HG03520 (cell line): Measurements from ENCODE around the gene SH2D2A.

Experiments used
- ATAC-seq: cut with Tn5 transposase; IDR thresholded peaks from one replicate; pipeline ENCODE4 v1.9.1; 2021; ENCODE audit warnings: mild to moderate bottlenecking, moderate library complexity; ENCODE audit not compliant: unreplicated experiment

Gene SH2D2A

DNA sequence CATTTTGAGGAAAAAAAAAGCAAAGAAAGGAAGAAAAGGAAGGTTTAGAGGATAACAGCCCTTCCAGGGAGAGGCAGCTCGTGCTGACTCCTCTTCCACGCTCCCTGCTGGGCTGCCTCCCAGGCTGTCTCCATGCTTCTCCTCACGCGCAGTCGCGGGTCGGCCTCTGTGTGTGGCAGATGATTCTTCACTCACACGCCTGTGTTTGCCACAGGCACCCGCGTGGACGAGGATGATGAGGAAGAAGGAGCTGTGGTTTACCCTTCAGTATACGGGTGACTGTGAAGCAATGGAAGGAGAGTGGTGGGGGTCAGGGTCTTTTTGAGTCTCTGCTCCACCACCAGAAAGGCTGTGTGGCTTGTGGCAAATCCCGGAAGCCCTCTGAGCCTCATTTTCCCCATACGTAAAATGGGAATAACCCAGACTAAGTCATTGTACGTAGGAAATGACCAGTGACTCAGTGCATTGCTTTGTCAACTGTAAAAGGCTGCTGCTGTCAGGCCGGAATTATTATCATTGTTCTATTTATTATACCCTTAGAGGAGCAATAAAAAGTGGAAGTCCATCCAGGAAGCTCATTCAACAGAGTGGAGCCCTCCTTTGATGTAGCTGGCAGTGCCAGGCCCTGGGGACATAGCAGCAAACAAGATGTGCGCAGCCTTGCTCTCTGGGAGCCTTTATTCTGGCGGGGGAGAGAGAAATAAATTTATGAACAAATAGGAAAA, 11.9 kb upstream of the SH2D2A start:
- no peak for ATAC-seq

DNA sequence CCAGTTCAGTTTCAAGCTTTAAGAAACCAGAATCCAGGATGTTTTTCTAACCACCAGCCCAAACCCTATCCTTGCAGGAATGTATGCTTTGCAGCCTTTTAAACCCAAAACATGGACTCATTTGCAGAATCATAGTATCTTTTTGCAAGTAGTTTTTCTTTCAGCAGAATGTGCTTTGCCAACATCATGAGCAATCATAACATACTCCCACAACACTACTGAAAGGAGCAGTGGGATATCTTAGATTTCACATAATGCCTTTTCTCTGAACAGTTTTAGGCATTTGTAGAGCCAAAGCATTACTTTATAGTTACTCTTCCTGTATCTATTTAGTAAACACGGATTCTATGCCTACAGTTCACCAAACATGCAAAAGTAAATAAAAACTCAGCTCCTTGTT, 10.0 kb upstream of the SH2D2A start:
- no peak for ATAC-seq

DNA sequence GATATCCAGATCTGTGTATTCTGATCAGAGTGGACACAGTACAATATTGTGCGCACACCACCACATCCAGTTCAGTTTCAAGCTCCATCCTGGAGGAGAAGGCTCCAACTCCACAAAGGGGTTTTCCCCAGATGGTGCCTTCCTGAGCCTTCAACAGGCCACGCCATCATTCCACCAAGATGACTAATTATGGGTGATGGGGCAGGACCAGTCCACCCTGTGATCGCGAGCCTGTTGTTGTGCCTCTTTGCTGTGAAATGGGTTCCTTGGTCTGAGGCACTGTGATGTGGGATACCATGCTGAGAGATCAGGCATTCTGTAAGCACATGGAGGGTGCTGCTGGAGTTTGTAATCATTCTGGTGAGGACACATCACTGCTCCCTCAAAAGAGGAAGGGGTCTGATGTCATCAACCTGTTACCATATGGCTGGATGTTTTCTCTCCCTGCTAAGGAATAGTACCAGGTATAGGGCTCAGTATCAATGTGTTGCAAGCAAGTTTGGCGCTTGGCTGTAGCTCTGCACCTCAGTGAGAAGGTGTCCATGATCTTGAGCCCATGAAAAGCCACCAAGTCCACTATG, 6.7 kb upstream of the SH2D2A start:
- no peak for ATAC-seq

DNA sequence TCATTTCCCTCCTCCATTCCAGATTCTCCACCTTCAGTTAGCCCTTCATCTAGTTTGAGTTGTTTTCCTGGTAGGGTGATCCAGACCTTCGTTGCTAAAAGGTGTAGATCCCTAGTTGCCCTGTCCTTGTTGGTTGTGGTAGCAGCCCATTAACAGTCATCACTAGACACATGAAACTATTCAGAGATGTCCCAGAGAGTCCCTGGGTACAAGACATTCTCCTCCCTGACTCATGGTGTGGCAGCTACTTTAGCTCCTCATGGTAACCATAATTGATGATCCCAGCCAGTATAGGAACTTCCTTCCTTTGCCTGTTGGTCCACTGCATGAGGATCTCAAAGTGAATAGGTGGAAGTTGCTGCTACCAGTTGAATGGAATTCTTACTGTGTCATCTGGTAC, 6.0 kb upstream of the SH2D2A start:
- ATAC-seq: no peak

- ATAC-seq: no peak
Observed at GRCh38 chr1:156821801-156822200, 5.2 kb upstream of the SH2D2A start.

GRCh38 chr1:156815961-156816422, 656 bp downstream of the SH2D2A start:
- ATAC-seq: no peak

DNA sequence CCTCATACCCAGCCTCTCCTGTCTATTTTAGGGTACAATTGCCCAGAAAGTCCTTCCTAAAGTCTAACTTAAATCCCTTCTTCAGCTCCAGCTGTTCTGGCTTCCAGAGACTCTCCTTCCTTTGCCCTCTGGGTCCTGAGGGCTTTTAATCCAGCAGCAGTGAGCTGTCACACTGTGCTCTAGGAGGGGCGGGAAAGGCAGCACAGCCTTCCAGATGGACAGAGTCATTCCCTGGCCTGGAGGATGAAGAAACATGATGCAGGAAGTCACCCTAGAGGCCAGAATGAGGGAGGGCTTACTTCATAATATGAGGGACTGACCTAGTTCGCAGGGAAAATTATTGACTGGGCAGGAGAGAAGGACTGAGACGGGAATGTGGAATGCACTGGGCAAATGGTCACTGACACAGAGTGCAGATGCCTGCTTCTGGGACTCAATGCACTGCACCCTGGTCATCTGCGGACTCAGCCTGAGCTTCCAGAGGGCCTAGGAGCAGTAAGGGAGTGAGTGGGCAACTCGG, 1.3 kb downstream of the SH2D2A start:
- no peak for ATAC-seq

- ATAC-seq: no peak
Observed at GRCh38 chr1:156814571-156815260, 1.9 kb downstream of the SH2D2A start.

- no peak for ATAC-seq
Observed at GRCh38 chr1:156813750-156814570, 2.7 kb downstream of the SH2D2A start.

DNA sequence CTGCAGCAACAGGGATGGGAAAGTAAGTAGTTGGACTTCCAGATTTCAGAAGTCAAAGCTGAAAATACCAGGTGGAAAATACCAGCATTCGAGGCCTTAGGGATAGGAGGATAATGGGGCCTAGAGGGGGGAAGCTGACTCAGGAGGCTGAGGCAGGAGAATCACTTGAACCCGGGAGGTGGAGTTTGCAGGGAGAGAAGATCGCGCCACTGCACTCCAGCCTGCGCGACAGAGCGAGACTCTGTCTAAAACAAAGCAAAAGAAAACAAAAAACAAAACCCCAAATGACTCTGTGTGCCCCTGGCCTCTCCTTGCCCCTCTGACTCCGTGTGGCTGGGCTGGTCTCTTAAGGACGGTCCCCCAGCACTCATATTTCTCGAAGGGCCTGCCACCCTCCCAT, 3.4 kb downstream of the SH2D2A start:
- ATAC-seq: no peak

DNA sequence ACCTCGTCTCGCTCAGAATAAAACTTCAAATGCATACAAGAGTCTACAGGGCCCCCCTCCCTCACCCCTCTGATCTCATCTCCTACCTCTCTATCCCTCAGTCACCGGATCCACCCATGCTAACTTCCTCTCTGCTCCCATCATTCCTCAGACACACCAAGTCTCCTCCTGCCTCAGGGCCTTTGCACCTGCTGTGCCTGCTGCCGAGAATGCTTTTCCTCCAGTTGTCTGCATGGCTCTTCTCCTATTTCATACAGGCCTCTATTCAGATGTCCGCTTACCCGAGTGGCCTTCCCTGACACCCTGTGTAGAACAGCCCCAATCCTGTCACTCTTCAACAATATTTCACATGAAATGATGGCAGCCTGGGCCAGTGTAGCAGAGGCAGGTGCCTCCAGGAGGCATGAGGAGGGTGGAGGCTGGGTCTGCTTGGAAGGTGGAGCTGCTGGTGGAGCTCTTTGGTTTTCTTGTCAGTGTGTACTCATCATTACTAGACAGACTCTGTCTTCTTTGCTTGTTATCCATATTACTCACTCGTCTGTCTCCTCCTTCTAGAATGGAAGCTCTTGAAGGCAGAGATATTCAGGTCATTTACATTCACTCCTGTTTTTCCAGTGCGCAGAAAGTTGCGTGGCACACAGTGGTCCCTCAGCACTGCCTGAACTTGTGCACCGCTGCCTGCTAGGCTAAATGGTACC, 4.2 kb downstream of the SH2D2A start:
- ATAC-seq: no peak

- no peak for ATAC-seq
Observed at GRCh38 chr1:156811168-156811567, 5.5 kb downstream of the SH2D2A start.

GRCh38 chr1:156809711-156810366, 6.8 kb downstream of the SH2D2A start:
- no peak for ATAC-seq

GRCh38 chr1:156809281-156809680, 7.4 kb downstream of the SH2D2A start:
- no peak for ATAC-seq

DNA sequence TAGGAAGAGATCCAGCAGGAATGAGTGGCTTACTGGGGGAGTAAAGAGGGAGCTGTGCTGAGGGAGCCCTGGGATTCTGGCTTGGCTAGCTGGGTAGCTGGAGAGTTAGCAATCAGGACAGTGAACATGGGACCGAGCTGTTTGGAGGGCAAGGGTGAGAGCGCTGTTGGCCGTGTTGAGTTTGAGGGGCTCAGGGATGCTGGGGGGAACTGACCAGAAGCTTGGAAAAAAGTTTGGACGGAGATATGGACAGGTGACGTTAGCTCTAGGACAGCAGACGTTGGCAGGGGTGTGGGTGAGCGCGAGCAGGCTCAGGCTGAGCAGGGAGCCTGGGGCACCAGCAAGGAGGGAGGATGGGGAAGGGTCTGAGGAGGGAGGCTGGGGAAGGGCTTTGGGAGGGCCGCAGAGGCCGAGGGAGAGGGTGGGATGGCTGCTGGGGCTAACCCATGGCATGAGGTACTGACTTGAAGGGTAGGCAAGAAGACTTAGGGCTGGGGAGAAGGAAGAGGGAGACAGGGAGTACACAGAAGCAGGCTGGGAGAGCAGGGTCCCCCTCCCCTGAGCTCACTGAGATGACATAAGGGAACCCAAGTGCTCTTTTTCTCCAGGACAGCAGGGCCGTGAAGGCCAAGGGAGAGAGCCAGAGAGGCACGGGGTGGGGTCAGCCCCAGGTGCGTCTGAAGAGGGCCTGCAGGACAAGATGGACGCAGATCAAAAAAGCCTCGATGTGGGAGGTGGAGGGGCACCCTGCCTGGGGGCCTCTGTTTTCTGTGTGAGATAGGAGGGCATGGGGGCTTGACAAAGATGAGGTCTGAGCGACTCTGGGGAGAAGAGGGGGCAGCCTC, 8.2 kb downstream of the SH2D2A start:
- ATAC-seq: no peak

GRCh38 chr1:156807627-156808026, 9.0 kb downstream of the SH2D2A start:
- no peak for ATAC-seq

- no peak for ATAC-seq
Observed at GRCh38 chr1:156806512-156807440, 9.9 kb downstream of the SH2D2A start.
